Bone marrow (tissue), 2 donors: ENCODE measurements around the gene CLN3.
A peak's percentile ranks its signal among the peaks of the same experiment; 100 is the strongest.
"Not testable (repeated sequence)": the region's sequence is repeated elsewhere in the genome, so short reads cannot be mapped to it uniquely, and the experiment has no call there.

Source experiments
- DNase-seq, 2 donors: peaks; one replicate each; lab custom pipeline; 2025; lab: John Stamatoyannopoulos, UW

The CLN3 gene

GRCh38 chr16:28513484-28514181 lies 21.8 kb upstream of the CLN3 start:
- no peak for DNase-seq

DNA sequence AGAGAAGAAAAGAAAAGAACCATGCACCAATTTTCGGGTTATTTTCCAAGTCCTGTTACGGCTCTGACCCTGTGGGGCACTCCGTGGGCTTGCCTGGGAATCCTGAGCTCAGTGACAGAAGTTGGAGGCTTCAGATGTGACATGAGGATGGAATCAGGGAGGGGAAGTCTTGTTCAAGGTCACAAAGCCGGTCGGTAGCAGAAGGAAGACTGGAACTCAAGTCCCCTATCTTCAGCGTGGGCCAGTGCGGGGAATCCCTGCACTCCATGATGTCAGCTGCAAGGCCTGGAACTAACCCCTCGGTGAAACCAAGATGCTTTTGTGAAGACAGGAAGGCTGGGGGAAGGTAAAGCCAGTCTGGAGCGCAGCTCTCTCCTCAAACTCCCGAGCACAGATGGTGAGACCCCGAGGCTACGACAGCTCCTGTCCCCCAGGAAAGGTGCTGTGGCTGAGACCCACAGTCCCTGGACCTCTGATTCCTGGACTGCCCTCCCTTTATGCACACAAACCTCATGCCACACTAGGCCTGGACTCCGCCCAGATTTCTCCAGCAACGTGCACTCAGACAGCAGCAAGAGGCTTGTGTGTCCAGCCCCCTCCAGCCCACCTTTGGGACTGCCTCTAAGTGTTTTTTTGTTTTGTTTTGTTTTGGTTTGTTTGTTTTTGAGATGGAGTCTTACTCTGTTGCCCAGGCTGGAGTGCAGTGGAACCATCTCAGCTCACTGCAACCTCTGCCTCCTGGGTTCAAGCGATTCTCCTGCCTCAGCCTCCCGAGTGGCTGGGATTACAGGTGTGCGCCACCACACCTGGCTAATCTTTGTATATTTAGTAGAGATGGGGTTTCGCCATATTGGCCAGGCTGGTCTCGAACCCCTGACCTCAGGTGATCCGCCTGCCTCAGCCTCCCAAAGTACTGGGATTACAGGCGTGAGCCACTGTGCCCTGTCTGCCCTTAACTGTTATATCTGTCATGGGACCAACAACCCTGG lies 20.2 kb upstream of the CLN3 start:
- DNase-seq, result no peak

GRCh38 chr16:28511031-28511430 lies 19.2 kb upstream of the CLN3 start:
- DNase-seq, result no peak

- DNase-seq, result no peak
Observed at GRCh38 chr16:28505489-28506137, 13.7 kb upstream of the CLN3 start.

- no peak for DNase-seq
Observed at GRCh38 chr16:28504707-28505404, 13.0 kb upstream of the CLN3 start.

- DNase-seq, result no peak
Observed at GRCh38 chr16:28503470-28504259, 11.8 kb upstream of the CLN3 start.

DNA sequence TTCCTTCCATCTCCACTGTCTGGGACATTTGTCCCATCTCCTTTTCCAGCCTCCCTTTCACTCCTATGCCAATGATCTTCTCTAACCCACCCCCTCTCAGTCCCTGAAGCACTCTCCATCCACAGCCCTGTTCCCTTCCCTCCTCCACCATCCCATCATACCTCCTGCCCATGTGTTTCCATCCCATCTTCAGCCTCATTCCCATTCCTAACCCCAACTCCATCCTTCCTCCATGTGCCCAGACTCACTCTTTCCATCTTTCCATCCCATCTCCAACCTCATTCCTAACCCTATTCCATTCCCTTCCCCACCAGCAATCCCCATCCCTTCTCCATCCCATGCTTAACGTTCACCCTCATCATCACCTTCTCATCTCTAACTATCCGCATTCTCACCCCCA lies 10.4 kb upstream of the CLN3 start:
- DNase-seq, result no peak

DNA sequence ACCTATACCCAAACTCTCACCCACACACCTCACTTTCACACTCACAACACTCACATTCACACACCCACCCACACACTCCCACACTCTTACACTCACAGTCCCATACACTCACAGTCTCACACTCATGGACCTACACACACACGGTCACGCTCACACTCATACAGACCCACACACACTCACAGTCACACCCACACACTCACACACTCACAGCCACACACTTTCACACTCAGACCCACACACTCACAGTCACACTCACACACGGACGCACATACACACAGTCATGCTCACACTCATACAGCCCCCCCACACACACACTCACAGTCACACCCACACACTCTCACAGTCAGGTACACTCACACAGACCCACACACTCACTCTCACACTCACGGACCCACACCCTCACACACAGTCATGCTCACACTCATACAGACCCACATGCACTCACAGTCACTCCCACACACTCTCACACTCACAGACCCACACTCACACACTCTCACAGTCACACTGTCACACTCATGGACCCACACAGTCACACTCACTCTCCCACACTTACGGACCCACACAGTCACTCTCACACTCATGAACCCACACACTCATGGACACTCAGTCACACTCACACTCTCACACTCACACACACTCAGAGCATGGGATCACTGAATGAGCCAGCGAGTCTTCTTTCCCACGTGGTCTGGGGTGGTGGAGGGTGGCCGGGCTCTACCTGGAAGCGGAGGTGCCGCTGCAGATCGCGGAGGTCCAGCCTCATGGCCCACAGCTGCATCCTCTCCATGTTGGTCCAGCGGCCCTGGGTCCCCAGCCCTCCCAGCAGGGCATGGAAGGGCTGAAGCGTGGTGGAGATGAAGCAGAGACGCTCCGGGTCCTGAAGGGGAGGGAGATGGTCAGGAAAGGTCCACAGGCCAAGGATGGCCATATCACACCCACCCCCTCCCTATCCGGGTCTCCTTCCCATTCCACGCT lies 9.7 kb upstream of the CLN3 start:
- no peak for DNase-seq

DNA sequence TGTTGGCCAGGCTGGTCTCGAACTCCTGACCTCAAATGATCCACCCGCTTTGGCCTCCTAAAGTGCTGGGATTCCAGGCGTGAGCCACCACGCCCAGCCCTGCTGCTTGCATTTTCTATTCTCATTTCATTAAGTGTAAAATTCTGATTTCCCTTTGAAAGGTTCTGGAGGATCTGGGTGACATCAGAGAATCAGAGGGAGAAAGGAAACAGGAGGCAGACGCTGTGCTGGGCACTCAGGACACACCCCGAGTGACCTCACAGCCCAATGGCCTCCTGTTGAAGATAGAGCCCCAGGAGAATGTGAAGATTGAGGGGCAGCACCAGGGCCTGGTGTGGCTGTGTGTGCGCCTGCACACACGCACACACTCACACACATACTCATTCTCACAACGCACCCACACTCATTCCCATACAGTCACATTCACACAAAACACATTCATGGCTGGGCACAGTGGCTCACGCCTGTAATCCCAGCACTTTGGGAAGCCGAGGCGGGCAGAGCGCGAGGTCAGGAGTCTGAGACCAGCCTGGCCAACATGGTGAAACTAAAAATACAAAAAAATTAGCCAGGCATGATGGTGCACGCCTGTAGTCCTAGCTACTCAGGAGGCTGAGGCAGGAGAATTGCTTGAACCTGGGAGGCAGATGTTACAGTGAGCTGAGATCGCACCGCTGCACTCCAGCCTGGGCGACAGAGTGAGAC lies 8.8 kb upstream of the CLN3 start:
- not testable (repeated sequence) for DNase-seq

- DNase-seq, result no peak
Observed at GRCh38 chr16:28499854-28500253, 8.0 kb upstream of the CLN3 start.

DNA sequence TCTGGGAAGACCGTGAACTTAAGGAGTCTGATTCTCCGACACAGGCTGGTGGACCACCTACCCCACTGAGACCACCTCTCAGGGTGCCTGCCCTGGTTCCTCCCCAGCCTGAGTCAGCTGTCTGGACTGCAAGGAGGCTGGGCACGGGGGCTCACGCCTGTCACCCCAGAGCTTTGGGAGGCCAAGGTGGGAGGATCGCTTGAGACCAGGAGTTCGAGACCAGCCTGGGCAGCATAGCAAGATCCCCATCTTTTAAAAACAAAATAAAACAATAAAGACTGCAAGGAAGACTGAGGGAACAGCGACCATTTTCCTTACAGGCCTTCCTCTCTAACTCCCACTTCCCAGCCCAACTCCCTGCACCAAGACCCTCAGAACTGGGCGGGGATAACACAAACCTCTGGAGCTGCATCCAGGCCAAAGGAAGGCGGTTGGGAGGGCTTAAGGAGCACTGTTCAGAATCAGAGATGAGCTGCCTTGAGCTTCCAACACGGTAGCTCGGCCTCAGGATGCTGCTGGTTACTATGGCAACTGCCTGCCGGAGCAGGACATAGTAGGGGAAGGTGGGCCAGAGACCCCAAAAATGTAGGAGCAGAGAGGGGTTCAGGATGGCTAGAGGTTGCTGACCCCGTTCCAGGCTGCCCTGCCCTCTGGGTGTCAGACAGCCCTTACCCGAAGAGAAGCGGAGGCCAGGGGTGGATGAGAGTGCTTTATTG lies 7.0 kb upstream of the CLN3 start:
- no peak for DNase-seq

- no peak for DNase-seq
Observed at GRCh38 chr16:28497861-28498599, 6.2 kb upstream of the CLN3 start.

- no peak for DNase-seq
Observed at GRCh38 chr16:28497386-28497785, 5.5 kb upstream of the CLN3 start.

GRCh38 chr16:28496844-28497243 lies 5.0 kb upstream of the CLN3 start:
- no peak for DNase-seq

GRCh38 chr16:28495795-28496749 lies 4.2 kb upstream of the CLN3 start:
- DNase-seq, result no peak

DNA sequence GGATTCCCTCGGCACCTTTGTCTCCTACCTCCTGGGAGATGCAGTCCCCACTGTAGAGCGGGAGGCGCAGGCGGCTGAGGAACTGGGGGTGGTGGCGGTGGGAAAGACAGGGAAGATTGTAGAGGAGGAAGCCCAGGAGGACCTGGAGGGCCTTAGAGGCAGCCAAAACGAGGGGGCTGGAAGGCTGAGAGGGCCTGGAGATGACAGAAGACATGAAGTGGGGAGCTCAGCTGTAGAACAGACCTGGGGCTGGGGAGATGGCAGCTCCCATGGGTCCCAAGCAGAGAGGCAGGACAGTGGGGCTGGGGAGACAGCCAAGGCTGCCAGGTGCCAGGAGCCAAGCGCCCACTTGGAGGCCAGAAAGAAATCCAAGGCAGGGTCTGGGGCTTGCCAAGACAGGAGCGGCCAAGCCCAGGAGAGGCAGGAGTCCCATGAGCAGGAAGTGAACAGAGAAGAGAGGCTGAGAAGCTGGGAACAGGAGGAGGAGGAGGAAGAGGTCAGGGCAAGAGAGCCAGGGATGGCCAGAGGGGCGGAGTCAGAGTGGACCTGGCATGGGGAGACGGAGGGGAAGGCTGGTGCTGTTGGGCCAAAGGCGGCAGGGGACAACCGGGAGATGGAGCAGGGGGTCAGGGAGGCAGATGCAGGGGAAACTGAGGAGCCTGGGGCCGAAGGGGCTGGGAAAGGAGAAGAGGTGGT lies 3.4 kb upstream of the CLN3 start:
- DNase-seq, result peak in 1 of 2 donors; percentile 7
